ENCODE results near the gene SLC39A9. TPM values are rescaled to one million over a fixed set of nuclear protein-coding genes. Genes with fewer than 3 reads are reported as not detected.

The SLC39A9 gene
- total and polyA plus RNA-seq, 10 of the 15 experiments (the other 5 are each of a cell fraction or from before 2014, with no cell fraction given) = 19.9 to 109 (median 46.9) TPM

DNA sequence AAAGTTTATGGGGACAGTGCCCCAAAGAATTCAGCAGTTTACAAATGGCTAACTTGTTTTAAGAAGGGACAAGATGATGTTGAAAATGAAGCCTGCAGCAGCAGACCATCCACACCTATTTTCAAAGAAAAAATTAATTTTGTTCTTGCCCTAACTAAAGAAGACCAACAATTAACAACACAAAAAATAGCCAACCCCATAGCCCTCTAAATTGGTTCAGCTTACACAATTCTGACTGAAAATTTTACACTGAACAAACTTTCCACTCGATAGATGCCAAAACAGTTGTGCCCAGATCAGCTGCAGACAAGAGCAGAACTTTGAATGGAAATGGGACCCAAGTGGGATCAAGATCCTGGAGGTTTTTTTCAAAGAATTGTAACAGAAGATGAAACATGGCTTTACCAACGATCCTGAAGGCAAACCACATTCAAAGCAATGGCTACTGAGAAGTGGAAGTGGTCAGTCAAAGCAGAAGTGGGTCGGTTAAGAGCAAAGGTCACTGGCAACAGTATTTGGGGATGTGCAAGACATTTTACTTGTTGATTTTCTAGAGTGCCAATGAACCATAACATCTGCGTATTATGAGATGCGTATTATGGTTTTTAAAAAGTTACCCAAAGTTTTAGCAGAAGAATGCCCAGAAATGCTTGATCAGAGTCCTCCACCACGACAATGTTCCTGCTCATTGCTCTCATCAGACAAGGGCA, 30.0 kb downstream of the SLC39A9 start (continued):
- TF ChIP-seq MEF2B (IDR thresholded peaks at IDR 0.05; ENCODE audit: partially characterized antibody, poor library complexity, severe bottlenecking) = no peak
- TF ChIP-seq SMARCA5 (IDR thresholded peaks at IDR 0.05) = no peak
- TF ChIP-seq, protein P1, sequence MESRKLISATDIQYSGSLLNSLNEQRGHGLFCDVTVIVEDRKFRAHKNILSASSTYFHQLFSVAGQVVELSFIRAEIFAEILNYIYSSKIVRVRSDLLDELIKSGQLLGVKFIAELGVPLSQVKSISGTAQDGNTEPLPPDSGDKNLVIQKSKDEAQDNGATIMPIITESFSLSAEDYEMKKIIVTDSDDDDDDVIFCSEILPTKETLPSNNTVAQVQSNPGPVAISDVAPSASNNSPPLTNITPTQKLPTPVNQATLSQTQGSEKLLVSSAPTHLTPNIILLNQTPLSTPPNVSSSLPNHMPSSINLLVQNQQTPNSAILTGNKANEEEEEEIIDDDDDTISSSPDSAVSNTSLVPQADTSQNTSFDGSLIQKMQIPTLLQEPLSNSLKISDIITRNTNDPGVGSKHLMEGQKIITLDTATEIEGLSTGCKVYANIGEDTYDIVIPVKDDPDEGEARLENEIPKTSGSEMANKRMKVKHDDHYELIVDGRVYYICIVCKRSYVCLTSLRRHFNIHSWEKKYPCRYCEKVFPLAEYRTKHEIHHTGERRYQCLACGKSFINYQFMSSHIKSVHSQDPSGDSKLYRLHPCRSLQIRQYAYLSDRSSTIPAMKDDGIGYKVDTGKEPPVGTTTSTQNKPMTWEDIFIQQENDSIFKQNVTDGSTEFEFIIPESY (IDR thresholded peaks at IDR 0.05) = no peak
- TF ChIP-seq NFIC (IDR thresholded peaks at IDR 0.05; ENCODE audit: low read depth, low read length) = 0 out of 2 replicates have a peak, but pooled peaks have one; percentile 27
- no peak for TF ChIP-seq CBFB (IDR thresholded peaks at IDR 0.05; ENCODE audit: low read depth)
- TF ChIP-seq, protein P2, sequence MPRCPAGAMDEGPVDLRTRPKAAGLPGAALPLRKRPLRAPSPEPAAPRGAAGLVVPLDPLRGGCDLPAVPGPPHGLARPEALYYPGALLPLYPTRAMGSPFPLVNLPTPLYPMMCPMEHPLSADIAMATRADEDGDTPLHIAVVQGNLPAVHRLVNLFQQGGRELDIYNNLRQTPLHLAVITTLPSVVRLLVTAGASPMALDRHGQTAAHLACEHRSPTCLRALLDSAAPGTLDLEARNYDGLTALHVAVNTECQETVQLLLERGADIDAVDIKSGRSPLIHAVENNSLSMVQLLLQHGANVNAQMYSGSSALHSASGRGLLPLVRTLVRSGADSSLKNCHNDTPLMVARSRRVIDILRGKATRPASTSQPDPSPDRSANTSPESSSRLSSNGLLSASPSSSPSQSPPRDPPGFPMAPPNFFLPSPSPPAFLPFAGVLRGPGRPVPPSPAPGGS (IDR thresholded peaks at IDR 0.05; ENCODE audit: borderline replicate concordance, insufficient read depth, low read depth, low read length, poor library complexity, severe bottlenecking) = no peak
- no peak for TF ChIP-seq GABPA (IDR thresholded peaks at IDR 0.05; ENCODE audit: low read depth)
- TF ChIP-seq, protein P3, sequence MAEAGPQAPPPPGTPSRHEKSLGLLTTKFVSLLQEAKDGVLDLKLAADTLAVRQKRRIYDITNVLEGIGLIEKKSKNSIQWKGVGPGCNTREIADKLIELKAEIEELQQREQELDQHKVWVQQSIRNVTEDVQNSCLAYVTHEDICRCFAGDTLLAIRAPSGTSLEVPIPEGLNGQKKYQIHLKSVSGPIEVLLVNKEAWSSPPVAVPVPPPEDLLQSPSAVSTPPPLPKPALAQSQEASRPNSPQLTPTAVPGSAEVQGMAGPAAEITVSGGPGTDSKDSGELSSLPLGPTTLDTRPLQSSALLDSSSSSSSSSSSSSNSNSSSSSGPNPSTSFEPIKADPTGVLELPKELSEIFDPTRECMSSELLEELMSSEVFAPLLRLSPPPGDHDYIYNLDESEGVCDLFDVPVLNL (IDR thresholded peaks at IDR 0.05; ENCODE audit: low read depth, low read length) = no peak
- no peak for TF ChIP-seq MTA3 (IDR thresholded peaks at IDR 0.05; ENCODE audit: borderline replicate concordance, low read length)
- TF ChIP-seq, protein P4, sequence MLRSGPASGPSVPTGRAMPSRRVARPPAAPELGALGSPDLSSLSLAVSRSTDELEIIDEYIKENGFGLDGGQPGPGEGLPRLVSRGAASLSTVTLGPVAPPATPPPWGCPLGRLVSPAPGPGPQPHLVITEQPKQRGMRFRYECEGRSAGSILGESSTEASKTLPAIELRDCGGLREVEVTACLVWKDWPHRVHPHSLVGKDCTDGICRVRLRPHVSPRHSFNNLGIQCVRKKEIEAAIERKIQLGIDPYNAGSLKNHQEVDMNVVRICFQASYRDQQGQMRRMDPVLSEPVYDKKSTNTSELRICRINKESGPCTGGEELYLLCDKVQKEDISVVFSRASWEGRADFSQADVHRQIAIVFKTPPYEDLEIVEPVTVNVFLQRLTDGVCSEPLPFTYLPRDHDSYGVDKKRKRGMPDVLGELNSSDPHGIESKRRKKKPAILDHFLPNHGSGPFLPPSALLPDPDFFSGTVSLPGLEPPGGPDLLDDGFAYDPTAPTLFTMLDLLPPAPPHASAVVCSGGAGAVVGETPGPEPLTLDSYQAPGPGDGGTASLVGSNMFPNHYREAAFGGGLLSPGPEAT (IDR thresholded peaks at IDR 0.05; ENCODE audit: low read depth) = peak; percentile 30; the same call in 1 of the 2 replicates
- no peak for TF ChIP-seq YBX1 (IDR thresholded peaks at IDR 0.05)
- peak; percentile 46; the same call in 1 of the 2 replicates for TF ChIP-seq CREM (IDR thresholded peaks at IDR 0.05; ENCODE audit: low read depth)
- TF ChIP-seq, protein P5, sequence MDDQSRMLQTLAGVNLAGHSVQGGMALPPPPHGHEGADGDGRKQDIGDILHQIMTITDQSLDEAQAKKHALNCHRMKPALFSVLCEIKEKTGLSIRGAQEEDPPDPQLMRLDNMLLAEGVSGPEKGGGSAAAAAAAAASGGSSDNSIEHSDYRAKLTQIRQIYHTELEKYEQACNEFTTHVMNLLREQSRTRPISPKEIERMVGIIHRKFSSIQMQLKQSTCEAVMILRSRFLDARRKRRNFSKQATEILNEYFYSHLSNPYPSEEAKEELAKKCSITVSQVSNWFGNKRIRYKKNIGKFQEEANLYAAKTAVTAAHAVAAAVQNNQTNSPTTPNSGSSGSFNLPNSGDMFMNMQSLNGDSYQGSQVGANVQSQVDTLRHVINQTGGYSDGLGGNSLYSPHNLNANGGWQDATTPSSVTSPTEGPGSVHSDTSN (IDR thresholded peaks at IDR 0.05; ENCODE audit: insufficient replicate concordance, low read depth, low read length) = no peak
- no peak for TF ChIP-seq TARDBP (IDR thresholded peaks at IDR 0.05; ENCODE audit: borderline replicate concordance)
- no peak for TF ChIP-seq ZSCAN29 (IDR thresholded peaks at IDR 0.05)
- TF ChIP-seq ASH2L (IDR thresholded peaks at IDR 0.05; ENCODE audit: borderline replicate concordance, low read depth) = no peak
- TF ChIP-seq TCF12 (IDR thresholded peaks at IDR 0.05; ENCODE audit: low read depth, low read length) = no peak
- no peak for TF ChIP-seq EGR1 (IDR thresholded peaks at IDR 0.05; ENCODE audit: borderline replicate concordance in 1 of 2, low read depth in 2 of 2, low read length in 2 of 2)
- TF ChIP-seq, protein P6, sequence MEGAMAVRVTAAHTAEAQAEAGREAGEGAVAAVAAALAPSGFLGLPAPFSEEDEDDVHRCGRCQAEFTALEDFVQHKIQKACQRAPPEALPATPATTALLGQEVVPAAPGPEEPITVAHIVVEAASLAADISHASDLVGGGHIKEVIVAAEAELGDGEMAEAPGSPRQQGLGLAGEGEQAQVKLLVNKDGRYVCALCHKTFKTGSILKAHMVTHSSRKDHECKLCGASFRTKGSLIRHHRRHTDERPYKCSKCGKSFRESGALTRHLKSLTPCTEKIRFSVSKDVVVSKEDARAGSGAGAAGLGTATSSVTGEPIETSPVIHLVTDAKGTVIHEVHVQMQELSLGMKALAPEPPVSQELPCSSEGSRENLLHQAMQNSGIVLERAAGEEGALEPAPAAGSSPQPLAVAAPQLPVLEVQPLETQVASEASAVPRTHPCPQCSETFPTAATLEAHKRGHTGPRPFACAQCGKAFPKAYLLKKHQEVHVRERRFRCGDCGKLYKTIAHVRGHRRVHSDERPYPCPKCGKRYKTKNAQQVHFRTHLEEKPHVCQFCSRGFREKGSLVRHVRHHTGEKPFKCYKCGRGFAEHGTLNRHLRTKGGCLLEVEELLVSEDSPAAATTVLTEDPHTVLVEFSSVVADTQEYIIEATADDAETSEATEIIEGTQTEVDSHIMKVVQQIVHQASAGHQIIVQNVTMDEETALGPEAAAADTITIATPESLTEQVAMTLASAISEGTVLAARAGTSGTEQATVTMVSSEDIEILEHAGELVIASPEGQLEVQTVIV (IDR thresholded peaks at IDR 0.05; ENCODE audit: borderline replicate concordance, partially characterized antibody) = no peak
- peak; percentile 70; the same call in 2 of the 3 replicates for TF ChIP-seq POU2F2 (IDR thresholded peaks at IDR 0.05; ENCODE audit: borderline replicate concordance, low read depth, low read length)
